ENCODE results near the gene OVCH2.
"Not testable (repeated sequence)": the region's sequence is repeated elsewhere in the genome, so short reads cannot be mapped to it uniquely, and the experiment has no call there.

The OVCH2 gene, protein sequence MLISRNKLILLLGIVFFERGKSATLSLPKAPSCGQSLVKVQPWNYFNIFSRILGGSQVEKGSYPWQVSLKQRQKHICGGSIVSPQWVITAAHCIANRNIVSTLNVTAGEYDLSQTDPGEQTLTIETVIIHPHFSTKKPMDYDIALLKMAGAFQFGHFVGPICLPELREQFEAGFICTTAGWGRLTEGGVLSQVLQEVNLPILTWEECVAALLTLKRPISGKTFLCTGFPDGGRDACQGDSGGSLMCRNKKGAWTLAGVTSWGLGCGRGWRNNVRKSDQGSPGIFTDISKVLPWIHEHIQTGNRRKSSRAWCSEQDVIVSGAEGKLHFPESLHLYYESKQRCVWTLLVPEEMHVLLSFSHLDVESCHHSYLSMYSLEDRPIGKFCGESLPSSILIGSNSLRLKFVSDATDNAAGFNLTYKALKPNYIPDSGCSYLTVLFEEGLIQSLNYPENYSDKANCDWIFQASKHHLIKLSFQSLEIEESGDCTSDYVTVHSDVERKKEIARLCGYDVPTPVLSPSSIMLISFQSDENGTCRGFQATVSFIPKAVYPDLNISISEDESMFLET

DNA sequence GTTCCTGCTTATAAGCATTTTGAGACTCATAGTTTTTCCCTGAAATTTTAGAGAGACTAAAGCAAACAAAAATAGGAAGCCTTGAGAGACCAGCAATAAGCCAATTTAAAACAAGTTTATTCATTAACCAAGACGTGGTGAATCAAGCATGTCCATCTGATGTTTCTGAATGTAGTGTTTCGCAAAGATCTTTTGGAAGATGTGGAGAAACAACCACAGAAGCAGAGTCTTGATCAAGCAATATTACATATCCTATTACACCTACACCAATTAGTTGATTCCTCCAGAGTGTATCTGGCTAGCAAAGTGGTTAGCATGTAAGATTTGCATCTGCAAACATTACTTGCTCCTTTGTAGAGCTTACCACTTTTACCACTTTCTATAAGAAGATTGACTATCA, at the start of gene OVCH2:
Gene OVCH2 (minus strand): TSS at position 101 of the 400 bp plus-strand sequence. CDS start 83 bp downstream, at position 18.
- no peak for DNase-seq

DNA sequence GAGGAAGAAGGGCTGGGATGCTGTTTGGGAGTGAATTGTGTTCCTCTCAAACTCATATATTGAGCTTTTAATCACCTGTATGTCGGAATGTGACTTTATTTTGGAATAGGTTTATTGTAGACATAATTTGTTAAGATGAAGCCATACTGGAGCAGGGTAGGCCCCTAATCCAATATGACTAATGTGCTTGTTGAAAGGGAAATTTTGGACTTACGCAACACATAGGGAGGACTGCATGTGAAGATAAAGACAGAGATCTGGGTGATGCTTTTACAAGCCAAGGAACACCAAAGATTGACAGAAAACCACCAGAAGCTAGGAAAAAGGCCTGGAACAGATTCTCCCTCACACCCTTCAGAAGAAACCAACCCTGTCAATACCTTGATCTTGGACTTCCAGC, 43.2 kb upstream of the OVCH2 start:
- no peak for DNase-seq

DNA sequence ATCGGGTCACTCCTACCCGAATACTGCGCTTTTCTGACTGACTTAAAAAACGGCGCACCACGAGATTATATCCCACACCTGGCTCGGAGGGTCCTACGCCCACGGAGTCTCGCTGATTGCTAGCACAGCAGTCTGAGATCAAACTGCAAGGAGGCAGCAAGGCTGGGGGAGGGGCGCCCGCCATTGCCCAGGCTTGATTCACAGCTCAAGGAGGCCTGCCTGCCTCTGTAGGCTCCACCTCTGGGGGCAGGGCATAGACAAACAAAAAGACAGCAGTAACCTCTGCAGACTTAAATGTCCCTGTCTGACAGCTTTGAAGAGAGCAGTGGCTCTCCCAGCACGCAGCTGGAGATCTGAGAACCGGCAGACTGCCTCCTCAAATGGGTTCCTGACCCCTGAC, 28.5 kb upstream of the OVCH2 start:
- not testable (repeated sequence) for DNase-seq

GRCh38 chr11:7714786-7715185, 8.5 kb upstream of the OVCH2 start:
- DNase-seq = no peak

DNA sequence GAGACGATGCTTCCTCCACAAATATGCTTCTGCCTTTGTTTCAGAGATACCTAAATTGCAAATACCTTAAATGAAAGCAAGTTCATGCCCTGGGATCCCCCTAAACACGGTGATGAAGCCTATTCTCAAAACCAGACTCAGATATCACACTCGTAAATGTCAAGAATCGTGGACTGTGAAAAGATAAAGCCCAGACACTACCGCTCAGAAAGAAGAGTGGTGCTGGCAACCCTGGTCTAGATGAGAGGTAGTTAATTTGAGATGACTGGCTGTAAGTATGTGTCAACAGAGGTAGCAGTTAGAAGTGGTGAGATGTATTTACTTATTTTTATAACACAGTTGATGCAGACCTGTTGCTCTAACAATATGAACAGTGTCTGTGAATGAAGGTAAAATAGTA, 2.5 kb downstream of the OVCH2 start:
- no peak for DNase-seq

DNA sequence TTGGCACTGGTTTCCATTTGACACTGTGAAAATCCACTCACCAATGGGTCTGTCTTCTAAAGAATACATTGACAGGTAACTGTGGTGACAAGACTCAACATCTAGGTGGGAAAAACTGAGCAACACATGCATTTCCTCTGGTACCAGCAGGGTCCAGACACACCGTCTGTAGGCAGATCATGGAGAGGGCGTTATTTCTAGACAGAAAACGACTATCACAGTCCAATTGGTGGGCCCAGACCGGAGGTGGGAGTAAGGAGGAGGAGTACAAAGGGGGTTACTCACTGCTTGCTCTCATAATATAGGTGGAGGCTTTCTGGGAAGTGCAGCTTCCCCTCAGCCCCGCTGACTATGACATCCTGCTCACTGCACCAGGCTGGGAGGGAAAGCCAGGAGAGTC, 9.9 kb downstream of the OVCH2 start:
- no peak for DNase-seq

DNA sequence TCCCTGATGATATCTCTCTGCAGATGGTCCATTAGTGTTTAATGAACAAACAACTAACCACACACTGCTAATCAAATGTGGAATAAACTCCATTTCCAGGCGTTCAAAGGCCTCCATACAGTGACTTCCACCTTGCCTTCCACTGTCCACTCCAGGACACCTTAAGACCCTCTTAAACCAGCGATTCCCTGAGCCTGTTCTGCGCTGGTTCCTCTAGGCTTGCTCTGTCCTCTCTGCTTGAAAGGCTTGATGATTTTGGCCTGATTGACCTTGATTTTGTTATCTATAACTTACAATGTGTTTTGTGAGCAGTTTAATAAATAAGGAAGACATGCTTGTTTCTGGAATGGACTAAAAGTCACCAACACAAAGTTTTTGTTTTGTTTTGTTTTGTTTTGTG, 12.0 kb downstream of the OVCH2 start:
- no peak for DNase-seq

DNA sequence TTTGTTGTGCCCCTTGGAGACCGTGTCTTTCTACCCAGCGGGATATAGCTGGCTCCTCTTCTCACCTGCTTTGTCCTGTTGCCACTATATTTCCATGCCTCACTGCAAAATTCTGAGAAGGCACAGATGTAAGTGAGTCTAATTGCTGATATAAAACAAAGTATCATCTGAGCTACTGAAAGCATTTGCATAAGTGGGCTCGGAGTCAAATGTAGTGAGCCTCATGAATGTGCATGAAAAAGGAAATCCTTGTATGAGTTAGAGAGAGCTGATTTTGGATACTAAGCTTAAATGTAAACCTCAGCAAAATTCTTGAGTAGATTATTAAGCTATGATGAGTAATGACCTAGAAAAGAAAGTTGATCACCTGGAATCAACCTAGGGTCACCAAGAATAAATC, 13.9 kb downstream of the OVCH2 start:
- no peak for DNase-seq

GRCh38 chr11:7691759-7692350, 14.4 kb downstream of the OVCH2 start:
- no peak for DNase-seq

GRCh38 chr11:7690648-7691047, 15.6 kb downstream of the OVCH2 start:
- DNase-seq = no peak

DNA sequence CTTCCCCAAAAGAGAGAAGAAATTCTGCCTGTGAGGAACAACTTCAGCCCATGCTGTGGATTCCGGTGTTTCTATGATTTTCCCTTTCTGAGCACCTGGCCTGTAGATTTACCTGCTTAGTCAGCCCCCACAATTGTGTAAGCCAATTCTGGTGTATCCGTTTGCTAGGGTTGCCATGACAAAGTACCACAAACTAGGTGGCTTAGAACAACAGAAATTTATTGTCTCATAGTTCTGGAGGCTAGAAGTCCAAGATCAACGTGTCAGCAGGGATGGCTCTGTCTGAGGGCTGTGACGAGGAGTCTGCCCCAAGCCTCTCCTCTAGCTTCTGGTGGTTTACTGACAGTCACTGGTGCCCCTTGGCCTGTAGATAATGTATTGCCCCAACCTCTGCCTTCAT, 17.0 kb downstream of the OVCH2 start:
- DNase-seq = no peak

DNA sequence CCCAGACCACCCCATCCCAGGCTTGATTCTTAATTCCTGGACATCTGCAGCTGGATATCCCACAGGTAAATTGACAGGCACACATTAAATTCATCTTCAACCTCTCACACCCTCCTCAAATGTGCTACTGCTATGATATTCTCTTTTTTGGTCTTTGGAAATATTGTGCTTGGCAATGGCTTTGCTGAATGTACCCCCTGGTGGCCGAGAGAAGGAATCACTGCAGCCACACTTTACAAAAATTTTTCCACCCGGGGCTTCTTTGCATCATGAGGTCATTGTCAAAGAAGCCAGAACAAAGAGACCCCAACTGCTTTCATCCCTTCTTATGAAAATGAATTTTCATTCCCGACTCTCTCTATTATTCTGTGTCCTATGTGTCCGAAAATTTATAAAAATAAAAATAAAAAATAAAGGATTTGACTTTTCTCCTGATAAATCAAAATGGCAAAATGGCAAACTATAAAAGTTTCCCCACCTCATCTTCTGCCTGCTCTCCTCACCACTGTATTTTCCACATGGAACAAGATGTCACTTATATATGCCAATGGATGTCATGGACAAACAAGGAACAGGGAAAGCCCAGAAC, 17.9 kb downstream of the OVCH2 start:
- no peak for DNase-seq

DNA sequence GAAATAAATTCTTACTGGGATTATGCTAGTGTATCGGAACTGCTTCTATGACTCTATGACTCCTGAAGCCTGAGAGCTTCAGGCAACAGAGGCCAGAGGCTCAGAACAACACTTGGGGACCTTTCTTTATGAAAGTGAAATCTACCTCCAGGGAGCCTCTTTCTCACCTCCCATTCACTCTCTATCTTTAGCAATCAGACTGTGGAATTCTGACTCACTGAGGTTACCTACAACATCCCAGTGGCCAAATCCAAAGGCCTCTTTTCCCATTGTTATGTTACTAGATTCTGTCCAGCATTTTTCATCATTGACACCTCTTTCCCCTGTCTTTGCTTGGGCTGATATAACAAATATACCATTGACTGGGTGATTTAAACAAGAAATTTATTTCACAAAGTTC, 18.9 kb downstream of the OVCH2 start:
- no peak for DNase-seq

- no peak for DNase-seq
These were observed 19.5 kb downstream of the OVCH2 start for GRCh38 chr11:7686761-7687160.

- no peak for DNase-seq
These were observed 22.7 kb downstream of the OVCH2 start for GRCh38 chr11:7683571-7683970.

- no peak for DNase-seq
These were observed 28.5 kb downstream of the OVCH2 start for GRCh38 chr11:7677796-7678201.

DNA sequence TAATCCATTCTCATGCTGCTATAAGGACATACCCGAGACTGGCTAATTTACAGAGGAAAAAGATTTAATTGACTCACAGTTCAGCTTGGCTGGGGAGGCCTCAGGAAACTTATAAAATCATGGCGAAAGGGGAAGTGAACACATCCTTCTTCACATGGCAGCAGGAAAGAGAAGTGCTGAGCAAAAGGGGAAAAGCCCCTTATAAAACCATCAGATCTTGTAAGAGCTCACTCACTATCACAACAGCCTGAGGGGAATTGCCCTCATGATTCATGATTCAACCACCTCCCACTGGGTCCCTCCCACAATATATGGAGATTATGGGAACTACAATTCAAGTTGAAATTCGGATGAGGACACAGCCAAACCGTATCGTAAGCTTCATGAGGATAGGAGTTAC, 29.2 kb downstream of the OVCH2 start:
- DNase-seq = no peak

- DNase-seq = no peak
These were observed 30.6 kb downstream of the OVCH2 start for GRCh38 chr11:7675631-7676030.

GRCh38 chr11:7673724-7674434, 32.4 kb downstream of the OVCH2 start:
- no peak for DNase-seq

GRCh38 chr11:7672960-7673723, 33.1 kb downstream of the OVCH2 start, which contains the start of gene CYB5R2:
Gene CYB5R2 (minus strand): TSS chr11:7673500. CDS start chr11:7672825, 675 bp downstream.
- no peak for DNase-seq

- DNase-seq = no peak
These were observed 33.9 kb downstream of the OVCH2 start for GRCh38 chr11:7672276-7672959.

Data from activated naive CD4-positive, alpha-beta T cell treated with Interleukin-2 at 50 U/mL for 16 hours (primary cell).